ENCODE results near the gene ANKZF1.

- no peak for TF ChIP-seq CTCF (IDR thresholded peaks at IDR 0.05)
- no peak for TF ChIP-seq POLR2A (IDR thresholded peaks at IDR 0.05)
Measured at GRCh38 chr2:219282375-219282774, 52.8 kb downstream of the ANKZF1 start.
